ENCODE measurements around the gene SETD4.

- TF ChIP-seq CTCF (IDR thresholded peaks at IDR 0.05; ENCODE audit: low read length) (peak; percentile 96), EZH2 (IDR thresholded peaks at IDR 0.05; ENCODE audit: borderline replicate concordance, low read length) (no peak)
These were observed 31.9 kb downstream of the SETD4 start for GRCh38 chr21:36028127-36029069.

All from OCI-LY1 (cell line).